Measurements from ENCODE around the gene ITIH3.

- TF ChIP-seq EP300 (IDR thresholded peaks at IDR 0.05) = no peak
- no peak for TF ChIP-seq CTCF (IDR thresholded peaks at IDR 0.05)
- TF ChIP-seq POLR2A (IDR thresholded peaks at IDR 0.05) = no peak
Observed at GRCh38 chr3:52805270-52806039, 10.9 kb downstream of the ITIH3 start.

Measured in ovary (tissue), 3 donors.